Testis (tissue), 2 donors: Measurements from ENCODE around the gene B4GALT1.

ENCODE experiments used
- CTCF ChIP-seq, 3 experiments: fragments of 450-650 bp in 2 of 3; fragments of 200-600 bp in 1 of 3; sonication (generic) in 1 of 3; IDR thresholded peaks; one replicate each; pipeline ENCODE4 v1.5.1; 2016 to 2019; ENCODE audit warnings: antibody characterized with exemption in 3 of 3, mild to moderate bottlenecking in 2 of 3, moderate library complexity in 1 of 3
- POLR2A ChIP-seq: fragments of 450-650 bp; IDR thresholded peaks from one replicate; pipeline ENCODE4 v1.6.1; 2017; ENCODE audit warnings: antibody characterized with exemption, mild to moderate bottlenecking, moderate library complexity

GRCh38 chr9:33106372-33106771, 60.8 kb downstream of the B4GALT1 start:
- TF ChIP-seq CTCF (IDR thresholded peaks at IDR 0.05) (no peak), POLR2A (no peak)
